ENCODE results near the gene ANAPC13.

GRCh38 chr3:134432236-134432635 is 53.5 kb downstream of the ANAPC13 start:
- TF ChIP-seq CTCF (IDR thresholded peaks at IDR 0.05; ENCODE audit: poor library complexity): no peak
- TF ChIP-seq EZH2 (IDR thresholded peaks at IDR 0.05; ENCODE audit: borderline replicate concordance): no peak
- TF ChIP-seq EZH2phosphoT487 (IDR thresholded peaks at IDR 0.05; ENCODE audit: low read depth, severe bottlenecking, unreplicated experiment): no peak

Measured in hepatocyte (in vitro differentiated cells).